ENCODE data around the gene KRTAP10-12.
"Not testable (repeated sequence)": the region's sequence is repeated elsewhere in the genome, so short reads cannot be mapped to it uniquely, and the experiment has no call there.

GRCh38 chr21:44697172-44697810 is at the start of gene KRTAP10-12:
- not testable (repeated sequence) for TF ChIP-seq GATA3, GATA2 (IDR thresholded peaks at IDR 0.05; ENCODE audit: low read depth, low read length)
